Measurements from ENCODE around the gene ZNF337. TPM values are rescaled to one million over a fixed set of nuclear protein-coding genes. Genes with fewer than 3 reads are reported as not detected.

ZNF337 gene
- total RNA-seq, 1 donor from 2014 or later: 6.3 TPM

DNA sequence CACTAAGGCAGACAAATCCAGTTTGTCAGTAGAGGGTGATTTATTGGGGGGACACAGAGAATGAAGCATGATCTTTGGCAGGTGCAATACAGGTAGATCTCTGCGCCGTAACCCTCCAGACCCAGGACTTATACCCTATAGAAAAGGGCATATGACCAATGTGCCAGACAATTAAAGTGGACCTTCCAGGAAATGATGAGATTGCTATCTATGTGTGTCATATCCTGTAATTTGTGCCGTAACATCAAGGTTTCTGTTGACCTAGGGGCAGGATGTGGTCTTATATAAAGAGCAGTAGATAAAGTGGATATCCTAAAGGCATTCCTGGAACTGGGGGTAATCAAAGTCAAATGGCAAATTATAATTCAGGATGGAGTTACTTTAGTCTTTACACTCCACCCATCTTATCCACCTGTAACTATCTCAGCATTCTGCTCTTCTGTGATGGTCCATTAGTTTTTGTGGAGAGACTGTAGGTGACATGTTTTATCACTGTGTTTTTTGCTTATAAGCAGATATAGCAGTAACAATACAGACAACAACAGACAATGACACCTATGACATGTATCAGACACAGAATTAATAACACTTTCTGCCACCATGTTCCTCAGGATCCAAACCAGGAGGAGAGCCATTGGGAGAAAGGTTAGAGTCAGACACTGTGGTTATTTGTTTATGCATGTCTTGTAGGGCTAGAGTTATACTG lies 43.1 kb upstream of the ZNF337 start:
- H3K4me1 ChIP-seq: no peaks in the 10 kb centered on the region
- H3K4me3 ChIP-seq: no peak overlapping the region
- H3K27me3 ChIP-seq (ENCODE audit: low read depth): no peaks in the 10 kb centered on the region
- DNase-seq: no peak
- peaks cover 8% of the 10 kb centered on the region for H3K9me3 ChIP-seq (replicated peaks)
- H3K27ac ChIP-seq (replicated peaks): no peak overlapping the region
- intact Hi-C loops (cut with micrococcal nuclease): no loop called here
- H3K36me3 ChIP-seq: no peaks in the 10 kb centered on the region
- TF ChIP-seq, protein P1, sequence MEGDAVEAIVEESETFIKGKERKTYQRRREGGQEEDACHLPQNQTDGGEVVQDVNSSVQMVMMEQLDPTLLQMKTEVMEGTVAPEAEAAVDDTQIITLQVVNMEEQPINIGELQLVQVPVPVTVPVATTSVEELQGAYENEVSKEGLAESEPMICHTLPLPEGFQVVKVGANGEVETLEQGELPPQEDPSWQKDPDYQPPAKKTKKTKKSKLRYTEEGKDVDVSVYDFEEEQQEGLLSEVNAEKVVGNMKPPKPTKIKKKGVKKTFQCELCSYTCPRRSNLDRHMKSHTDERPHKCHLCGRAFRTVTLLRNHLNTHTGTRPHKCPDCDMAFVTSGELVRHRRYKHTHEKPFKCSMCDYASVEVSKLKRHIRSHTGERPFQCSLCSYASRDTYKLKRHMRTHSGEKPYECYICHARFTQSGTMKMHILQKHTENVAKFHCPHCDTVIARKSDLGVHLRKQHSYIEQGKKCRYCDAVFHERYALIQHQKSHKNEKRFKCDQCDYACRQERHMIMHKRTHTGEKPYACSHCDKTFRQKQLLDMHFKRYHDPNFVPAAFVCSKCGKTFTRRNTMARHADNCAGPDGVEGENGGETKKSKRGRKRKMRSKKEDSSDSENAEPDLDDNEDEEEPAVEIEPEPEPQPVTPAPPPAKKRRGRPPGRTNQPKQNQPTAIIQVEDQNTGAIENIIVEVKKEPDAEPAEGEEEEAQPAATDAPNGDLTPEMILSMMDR (IDR thresholded peaks at IDR 0.05; ENCODE audit: borderline replicate concordance): no peak

DNA sequence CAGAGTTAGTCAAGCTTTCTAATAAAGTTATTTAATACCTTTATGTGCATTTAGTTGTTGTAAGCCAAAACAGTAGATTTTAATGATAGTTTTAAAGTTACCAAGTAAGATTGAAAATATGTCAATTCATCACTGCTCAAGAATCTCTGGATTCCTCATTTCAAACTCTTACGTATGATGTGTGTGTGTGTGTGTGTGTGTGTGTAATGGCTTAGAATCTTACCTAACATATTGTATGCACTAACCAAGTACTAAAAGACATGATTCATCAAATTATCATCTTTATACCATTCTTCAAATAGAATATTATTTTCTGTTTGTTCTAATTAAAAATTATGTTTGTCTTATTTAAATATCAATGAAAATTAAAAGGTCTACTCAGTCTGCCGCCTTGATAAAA lies 41.5 kb upstream of the ZNF337 start:
- H3K27ac ChIP-seq (replicated peaks): no peak overlapping the region
- H3K9me3 ChIP-seq (replicated peaks): peaks cover 8% of the 10 kb centered on the region
- no peak overlapping the region for H3K4me3 ChIP-seq
- TF ChIP-seq, protein P1 (IDR thresholded peaks at IDR 0.05; ENCODE audit: borderline replicate concordance): no peak
- intact Hi-C loops (cut with micrococcal nuclease): no loop called here
- no peak for DNase-seq
- H3K4me1 ChIP-seq: no peaks in the 10 kb centered on the region
- H3K36me3 ChIP-seq: no peaks in the 10 kb centered on the region
- no peaks in the 10 kb centered on the region for H3K27me3 ChIP-seq (ENCODE audit: low read depth)

DNA sequence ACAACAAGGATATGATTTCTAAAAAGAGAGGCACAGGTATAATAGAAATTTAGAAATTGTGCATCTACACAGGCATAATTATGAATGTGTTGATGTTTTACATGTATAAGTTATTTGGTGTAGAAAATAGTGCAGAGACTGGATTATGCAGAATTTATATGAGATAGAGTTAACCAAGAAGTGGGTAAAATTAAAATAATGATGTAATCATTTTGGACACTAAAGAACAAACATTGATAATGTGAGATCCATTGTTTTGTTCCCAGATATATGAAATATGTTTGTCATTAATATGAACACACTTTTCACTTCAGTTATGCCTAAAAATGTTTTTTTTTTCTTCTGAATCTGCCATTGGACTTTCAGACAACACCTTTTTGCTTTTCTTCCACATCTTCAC lies 37.2 kb upstream of the ZNF337 start:
- H3K27me3 ChIP-seq (ENCODE audit: low read depth): no peaks in the 10 kb centered on the region

DNA sequence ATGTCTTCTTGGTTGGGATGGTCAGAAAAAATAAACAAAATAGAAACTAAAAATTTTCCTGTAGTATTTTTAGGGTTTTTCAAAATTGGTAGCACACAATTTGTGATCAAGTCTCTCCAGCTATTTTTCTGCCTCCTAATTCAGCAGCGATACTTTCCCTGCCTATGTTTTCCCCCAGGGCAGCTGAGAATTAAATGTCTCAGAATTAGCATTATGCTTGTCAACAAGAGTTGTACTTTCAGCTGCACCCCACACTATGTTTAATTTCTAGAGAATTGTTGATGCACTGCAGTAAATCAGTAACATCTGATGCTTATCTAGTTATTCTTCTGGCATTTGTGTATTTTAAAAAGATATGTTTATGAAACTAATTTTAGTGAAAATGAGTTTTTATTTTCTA lies 34.2 kb upstream of the ZNF337 start:
- Histone ChIP-seq H3K4me1 (no peaks in the 10 kb centered on the region), H3K27me3 (ENCODE audit: low read depth) (no peaks in the 10 kb centered on the region)

More for the DNA sequence above, 37.2 kb upstream of the ZNF337 start:
- H3K36me3 ChIP-seq: no peaks in the 10 kb centered on the region
- no peak overlapping the region for H3K4me3 ChIP-seq
- no peak for DNase-seq
- H3K4me1 ChIP-seq: no peaks in the 10 kb centered on the region
- TF ChIP-seq, protein P1 (IDR thresholded peaks at IDR 0.05; ENCODE audit: borderline replicate concordance): no peak
- H3K27ac ChIP-seq (replicated peaks): no peak overlapping the region
- intact Hi-C loops (cut with micrococcal nuclease): no loop called here
- H3K9me3 ChIP-seq (replicated peaks): peaks cover 8% of the 10 kb centered on the region

DNA sequence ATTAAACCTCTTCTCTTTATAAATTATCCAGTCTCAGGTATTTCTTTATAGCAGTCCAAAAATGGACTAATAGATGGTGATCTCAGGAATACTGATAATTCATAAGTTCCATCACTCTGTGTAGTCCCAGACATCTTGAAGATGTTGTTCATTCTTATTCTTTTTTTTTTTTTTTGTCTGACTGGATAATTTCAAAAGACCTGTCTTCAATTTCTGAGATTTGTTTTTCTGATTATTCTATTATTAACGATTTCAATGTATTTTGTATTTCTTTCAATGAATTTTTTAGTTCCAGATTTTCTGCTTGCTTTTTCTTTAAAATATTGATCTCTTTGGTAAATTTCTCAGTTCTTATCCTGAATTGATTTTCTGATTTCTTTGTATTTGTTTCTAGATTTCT lies 29.7 kb upstream of the ZNF337 start:
- H3K9me3 ChIP-seq (replicated peaks): peaks cover 56% of the 10 kb centered on the region
- peaks cover 6% of the 10 kb centered on the region for H3K36me3 ChIP-seq

More for the DNA sequence above, 34.2 kb upstream of the ZNF337 start:
- intact Hi-C loops (cut with micrococcal nuclease): no loop called here
- Histone ChIP-seq H3K9me3 (replicated peaks) (peaks cover 15% of the 10 kb centered on the region), H3K4me3 (no peak overlapping the region), H3K36me3 (peaks cover 6% of the 10 kb centered on the region), H3K27ac (replicated peaks) (no peak overlapping the region)
- TF ChIP-seq, protein P1 (IDR thresholded peaks at IDR 0.05; ENCODE audit: borderline replicate concordance): no peak
- no peak for DNase-seq

More for the DNA sequence above, 29.7 kb upstream of the ZNF337 start:
- no peak overlapping the region for H3K4me3 ChIP-seq
- intact Hi-C loops (cut with micrococcal nuclease): no loop called here
- H3K27me3 ChIP-seq (ENCODE audit: low read depth): no peaks in the 10 kb centered on the region
- no peak overlapping the region for H3K27ac ChIP-seq (replicated peaks)
- no peaks in the 10 kb centered on the region for H3K4me1 ChIP-seq
- DNase-seq: no peak
- TF ChIP-seq, protein P1 (IDR thresholded peaks at IDR 0.05; ENCODE audit: borderline replicate concordance): no peak
